ENCODE results near the gene ZGRF1.

The ZGRF1 gene

GRCh38 chr4:112515198-112516065 is 121.3 kb downstream of the ZGRF1 start:
- Histone ChIP-seq H2BK15ac (replicated peaks; ENCODE audit: low read depth) (no peak overlapping the region), H4K5ac (ENCODE audit: low read length) (no peak overlapping the region), H3K4me1 (ENCODE audit: control insufficient read depth, low read depth, low read length) (peaks cover 5% of the 10 kb centered on the region), H3K18ac (ENCODE audit: low read length) (no peak overlapping the region), H3K36me3 (ENCODE audit: control insufficient read depth, insufficient read depth, low read length) (no peaks in the 10 kb centered on the region), H3K4me3 (ENCODE audit: low read length) (peak overlapping the region; percentile 17), H2BK120ac (ENCODE audit: low read depth, low read length) (no peak overlapping the region), H2BK5ac (ENCODE audit: low read length) (no peak overlapping the region), H3K79me2 (ENCODE audit: control insufficient read depth, insufficient read depth, low read length) (no peaks in the 10 kb centered on the region), H3K4ac (ENCODE audit: low read depth, low read length) (no peak overlapping the region), H3K23ac (ENCODE audit: low read length) (no peak overlapping the region), H3K79me1 (ENCODE audit: low read length) (no peaks in the 10 kb centered on the region), H3K9ac (ENCODE audit: low read length) (no peak overlapping the region), H2AK5ac (ENCODE audit: low read length) (no peak overlapping the region), H4K8ac (ENCODE audit: low read depth, low read length) (no peak overlapping the region), H3K27me3 (ENCODE audit: insufficient read depth, low read length, poor library complexity) (peaks cover 77% of the 10 kb centered on the region), H3K27ac (ENCODE audit: low read depth, low read length) (no peak overlapping the region), H3K4me2 (ENCODE audit: low read length) (peak overlapping the region; percentile 37), H3K56ac (ENCODE audit: low read length) (peak overlapping the region; percentile 63)
- peak; percentile 60 for DNase-seq
- no CpG with 5 or more reads among the region's 96 CpGs for WGBS (ENCODE audit: extremely low coverage, insufficient coverage, low lambda C conversion rate)

- Histone ChIP-seq H3K79me2 (ENCODE audit: control insufficient read depth, insufficient read depth, low read length) (no peaks in the 10 kb centered on the region), H3K9ac (ENCODE audit: low read length) (no peak overlapping the region), H3K23ac (ENCODE audit: low read length) (no peak overlapping the region), H3K79me1 (ENCODE audit: low read length) (no peaks in the 10 kb centered on the region), H2BK15ac (replicated peaks; ENCODE audit: low read depth) (no peak overlapping the region), H3K56ac (ENCODE audit: low read length) (peak overlapping the region; percentile 63), H3K27ac (ENCODE audit: low read depth, low read length) (no peak overlapping the region), H3K36me3 (ENCODE audit: control insufficient read depth, insufficient read depth, low read length) (no peaks in the 10 kb centered on the region), H2BK120ac (ENCODE audit: low read depth, low read length) (no peak overlapping the region), H3K4me2 (ENCODE audit: low read length) (peak overlapping the region; percentile 37), H2BK5ac (ENCODE audit: low read length) (no peak overlapping the region), H3K4me3 (ENCODE audit: low read length) (peak overlapping the region; percentile 17), H4K8ac (ENCODE audit: low read depth, low read length) (no peak overlapping the region), H3K4me1 (ENCODE audit: control insufficient read depth, low read depth, low read length) (peaks cover 5% of the 10 kb centered on the region), H3K27me3 (ENCODE audit: insufficient read depth, low read length, poor library complexity) (peaks cover 76% of the 10 kb centered on the region), H3K4ac (ENCODE audit: low read depth, low read length) (no peak overlapping the region), H4K5ac (ENCODE audit: low read length) (no peak overlapping the region), H3K18ac (ENCODE audit: low read length) (no peak overlapping the region), H2AK5ac (ENCODE audit: low read length) (no peak overlapping the region)
- WGBS (ENCODE audit: extremely low coverage, insufficient coverage, low lambda C conversion rate) = no CpG with 5 or more reads among the region's 52 CpGs
- DNase-seq = peak; percentile 39
These were observed 122.0 kb downstream of the ZGRF1 start for GRCh38 chr4:112514647-112515197.

GRCh38 chr4:112513971-112514646 is 122.6 kb downstream of the ZGRF1 start:
- H4K5ac ChIP-seq (ENCODE audit: low read length) = no peak overlapping the region
- H2BK120ac ChIP-seq (ENCODE audit: low read depth, low read length) = no peak overlapping the region
- H4K8ac ChIP-seq (ENCODE audit: low read depth, low read length) = no peak overlapping the region
- H3K4me3 ChIP-seq (ENCODE audit: low read length) = no peak overlapping the region
- H3K4ac ChIP-seq (ENCODE audit: low read depth, low read length) = no peak overlapping the region
- H3K56ac ChIP-seq (ENCODE audit: low read length) = no peak overlapping the region
- no peaks in the 10 kb centered on the region for H3K79me2 ChIP-seq (ENCODE audit: control insufficient read depth, insufficient read depth, low read length)
- no CpG with 5 or more reads among the region's 15 CpGs for WGBS (ENCODE audit: extremely low coverage, insufficient coverage, low lambda C conversion rate)
- peak; percentile 33 for DNase-seq
- no peak overlapping the region for H2BK15ac ChIP-seq (replicated peaks; ENCODE audit: low read depth)
- H3K18ac ChIP-seq (ENCODE audit: low read length) = no peak overlapping the region
- H2AK5ac ChIP-seq (ENCODE audit: low read length) = no peak overlapping the region
- H3K23ac ChIP-seq (ENCODE audit: low read length) = no peak overlapping the region
- no peak overlapping the region for H3K9ac ChIP-seq (ENCODE audit: low read length)
- no peak overlapping the region for H3K27ac ChIP-seq (ENCODE audit: low read depth, low read length)
- H2BK5ac ChIP-seq (ENCODE audit: low read length) = no peak overlapping the region
- peaks cover 5% of the 10 kb centered on the region for H3K4me1 ChIP-seq (ENCODE audit: control insufficient read depth, low read depth, low read length)
- H3K79me1 ChIP-seq (ENCODE audit: low read length) = no peaks in the 10 kb centered on the region
- no peaks in the 10 kb centered on the region for H3K36me3 ChIP-seq (ENCODE audit: control insufficient read depth, insufficient read depth, low read length)
- H3K27me3 ChIP-seq (ENCODE audit: insufficient read depth, low read length, poor library complexity) = peaks cover 78% of the 10 kb centered on the region
- peak overlapping the region; percentile 15 for H3K4me2 ChIP-seq (ENCODE audit: low read length)

GRCh38 chr4:112511803-112512118 is 124.9 kb downstream of the ZGRF1 start:
- no peak overlapping the region for H2BK15ac ChIP-seq (replicated peaks; ENCODE audit: low read depth)
- H3K4ac ChIP-seq (ENCODE audit: low read depth, low read length) = no peak overlapping the region
- H3K4me3 ChIP-seq (ENCODE audit: low read length) = no peak overlapping the region
- no peak overlapping the region for H3K23ac ChIP-seq (ENCODE audit: low read length)
- H3K79me2 ChIP-seq (ENCODE audit: control insufficient read depth, insufficient read depth, low read length) = no peaks in the 10 kb centered on the region
- WGBS (ENCODE audit: extremely low coverage, insufficient coverage, low lambda C conversion rate) = no CpG with 5 or more reads among the region's 4 CpGs
- no peak overlapping the region for H2AK5ac ChIP-seq (ENCODE audit: low read length)
- no peak overlapping the region for H3K4me2 ChIP-seq (ENCODE audit: low read length)
- H4K5ac ChIP-seq (ENCODE audit: low read length) = no peak overlapping the region
- H3K36me3 ChIP-seq (ENCODE audit: control insufficient read depth, insufficient read depth, low read length) = no peaks in the 10 kb centered on the region
- no peak overlapping the region for H3K18ac ChIP-seq (ENCODE audit: low read length)
- H3K79me1 ChIP-seq (ENCODE audit: low read length) = no peaks in the 10 kb centered on the region
- no peak overlapping the region for H4K8ac ChIP-seq (ENCODE audit: low read depth, low read length)
- H2BK5ac ChIP-seq (ENCODE audit: low read length) = no peak overlapping the region
- no peak overlapping the region for H3K9ac ChIP-seq (ENCODE audit: low read length)
- H3K4me1 ChIP-seq (ENCODE audit: control insufficient read depth, low read depth, low read length) = no peaks in the 10 kb centered on the region
- peaks cover 72% of the 10 kb centered on the region for H3K27me3 ChIP-seq (ENCODE audit: insufficient read depth, low read length, poor library complexity)
- no peak overlapping the region for H3K56ac ChIP-seq (ENCODE audit: low read length)
- DNase-seq = no peak
- H3K27ac ChIP-seq (ENCODE audit: low read depth, low read length) = no peak overlapping the region
- no peak overlapping the region for H2BK120ac ChIP-seq (ENCODE audit: low read depth, low read length)

- WGBS (ENCODE audit: extremely low coverage, insufficient coverage, low lambda C conversion rate) = no CpG with 5 or more reads among the region's 40 CpGs
- Histone ChIP-seq H2BK15ac (replicated peaks; ENCODE audit: low read depth) (no peak overlapping the region), H4K5ac (ENCODE audit: low read length) (no peak overlapping the region), H4K8ac (ENCODE audit: low read depth, low read length) (no peak overlapping the region), H3K4me1 (ENCODE audit: control insufficient read depth, low read depth, low read length) (no peaks in the 10 kb centered on the region), H3K79me2 (ENCODE audit: control insufficient read depth, insufficient read depth, low read length) (no peaks in the 10 kb centered on the region), H2AK5ac (ENCODE audit: low read length) (no peak overlapping the region), H3K56ac (ENCODE audit: low read length) (peak overlapping the region; percentile 72), H3K4ac (ENCODE audit: low read depth, low read length) (no peak overlapping the region), H3K36me3 (ENCODE audit: control insufficient read depth, insufficient read depth, low read length) (no peaks in the 10 kb centered on the region), H2BK5ac (ENCODE audit: low read length) (no peak overlapping the region), H3K27ac (ENCODE audit: low read depth, low read length) (no peak overlapping the region), H3K4me2 (ENCODE audit: low read length) (peak overlapping the region; percentile 53), H3K9ac (ENCODE audit: low read length) (no peak overlapping the region), H3K27me3 (ENCODE audit: insufficient read depth, low read length, poor library complexity) (peaks cover 71% of the 10 kb centered on the region), H3K18ac (ENCODE audit: low read length) (no peak overlapping the region), H3K4me3 (ENCODE audit: low read length) (no peak overlapping the region), H3K79me1 (ENCODE audit: low read length) (no peaks in the 10 kb centered on the region), H3K23ac (ENCODE audit: low read length) (no peak overlapping the region), H2BK120ac (ENCODE audit: low read depth, low read length) (no peak overlapping the region)
- DNase-seq = peak; percentile 57
These were observed 125.5 kb downstream of the ZGRF1 start for GRCh38 chr4:112511093-112511802.

Measured in mesendoderm (in vitro differentiated cells).